H1 (cell line): Measurements from ENCODE around the gene R3HDM1. TPM values are rescaled to one million over a fixed set of nuclear protein-coding genes. Genes with fewer than 3 reads are reported as not detected.

ENCODE experiments used
- BRCA1 ChIP-seq: IDR thresholded peaks from 2 replicates; pipeline ENCODE4 v1.6.1; 2012; ENCODE audit warnings: low read depth, low read length, improper control_type of control experiment
- CBX5 ChIP-seq: fragments of 300-800, 300-1000 bp; sonication (generic); IDR thresholded peaks from 2 replicates; pipeline ENCODE4 v1.7.1; 2016; ENCODE audit warnings: antibody characterized with exemption, low read length, low read depth
- CHD7 ChIP-seq: fragments of 300-600 bp; sonication (generic); IDR thresholded peaks from 2 replicates; pipeline ENCODE4 v1.7.1; 2012; ENCODE audit warnings: low read length, moderate library complexity, mild to moderate bottlenecking, inconsistent platforms; ENCODE audit not compliant: insufficient replicate concordance
- EZH2 ChIP-seq: fragments of 200-600 bp; sonication (generic); IDR thresholded peaks from 2 replicates; pipeline ENCODE4 v1.7.1; 2012; ENCODE audit warnings: low read depth, mild to moderate bottlenecking, moderate library complexity, low read length, inconsistent platforms; ENCODE audit not compliant: severe bottlenecking
- GABPA ChIP-seq: IDR thresholded peaks from 2 replicates; pipeline ENCODE4 v1.6.1; 2011; ENCODE audit warnings: mild to moderate bottlenecking, low read length, moderate library complexity, borderline replicate concordance; ENCODE audit not compliant: insufficient read depth
- JUND ChIP-seq: IDR thresholded peaks from 2 replicates; pipeline ENCODE4 v1.6.1; 2011; ENCODE audit warnings: mild to moderate bottlenecking, improper control_type of control experiment, low read length
- NRF1 ChIP-seq: IDR thresholded peaks from 2 replicates; pipeline ENCODE4 v1.6.1; 2011; ENCODE audit warnings: mild to moderate bottlenecking, low read depth, low read length, improper control_type of control experiment
- PHF8 ChIP-seq: fragments of 200-600 bp; sonication (generic); conservative IDR thresholded peaks from 2 replicates; pipeline ENCODE4 v1.7.1; 2012; ENCODE audit warnings: low read depth, mild to moderate bottlenecking, inconsistent platforms, low read length, moderate library complexity
- POU5F1 ChIP-seq: IDR thresholded peaks from 2 replicates; pipeline ENCODE4 v1.6.1; 2011; ENCODE audit warnings: low read depth, mild to moderate bottlenecking, low read length, moderate library complexity
- SAP30 ChIP-seq: fragments of 300-600 bp; sonication (generic); IDR thresholded peaks from 2 replicates; pipeline ENCODE4 v1.7.1; 2012; ENCODE audit warnings: low read length, moderate library complexity, mild to moderate bottlenecking, inconsistent platforms; ENCODE audit not compliant: insufficient read depth, insufficient replicate concordance
- SIRT6 ChIP-seq: IDR thresholded peaks from one replicate; pipeline ENCODE4 v1.7.1; 2012; ENCODE audit warnings: low read length, inconsistent platforms
- TAF1 ChIP-seq: IDR thresholded peaks from 2 replicates; pipeline ENCODE4 v1.6.1; 2011; ENCODE audit warnings: mild to moderate bottlenecking, low read depth, low read length
- TBP ChIP-seq: IDR thresholded peaks from 2 replicates; pipeline ENCODE4 v1.6.1; 2011; ENCODE audit warnings: low read depth, low read length, improper control_type of control experiment
- polyA plus RNA-seq, 7 experiments: library from polyadenylated mRNA; depleted of rRNA in 3 of 7; stranded (reverse) in 5 of 7; unstranded in 2 of 7; fragments of >200 nt in 5 of 7; fragments of 200-250 nt in 2 of 7; gene quantifications; 1 replicate in 5 of 7; 2 replicates in 1 of 7; 4 replicates in 1 of 7; pipeline versions ENCODE4 v1.2.1 to v1.2.3, GENCODE V29; 2011 to 2013; ENCODE audit warnings: missing spikeins in 2 of 7, mixed read lengths in 2 of 7
- total RNA-seq: library from RNA; stranded (reverse); fragmentation: NEBNext Ultra II Directional; extraction: Animal tissue kit (Norgen Biotek cat#: 25700); gene quantifications from 2 replicates; pipeline ENCODE4 v1.2.1, GENCODE V29; 2021

R3HDM1 gene
- total and polyA plus RNA-seq, 2 of the 8 experiments (the other 6 are each of a cell fraction or from before 2014, with no cell fraction given) = 77.7 to 120 TPM

GRCh38 chr2:135685361-135685760, 154.1 kb downstream of the R3HDM1 start (continued):
- no peak for TF ChIP-seq CHD7
- no peak for TF ChIP-seq PHF8
- TF ChIP-seq SAP30 = no peak
- no peak for TF ChIP-seq JUND
- no peak for TF ChIP-seq TBP
- no peak for TF ChIP-seq POU5F1
- TF ChIP-seq EZH2 = no peak
- TF ChIP-seq NRF1 = no peak
- TF ChIP-seq CBX5 = no peak
- TF ChIP-seq SIRT6 = no peak
- TF ChIP-seq TAF1 = no peak
- no peak for TF ChIP-seq BRCA1
- no peak for TF ChIP-seq GABPA
